ENCODE measurements around the gene AHRR. TPM values are rescaled to one million over a fixed set of nuclear protein-coding genes. Genes with fewer than 3 reads are reported as not detected.
A peak's percentile ranks its signal among the peaks of the same experiment; 100 is the strongest.

The AHRR gene
- total and polyA plus RNA-seq, 9 of the 15 experiments (the other 6 are each of a cell fraction or from before 2014, with no cell fraction given): 0.06 to 1.6 (median 0.75) TPM; not detected in 1

DNA sequence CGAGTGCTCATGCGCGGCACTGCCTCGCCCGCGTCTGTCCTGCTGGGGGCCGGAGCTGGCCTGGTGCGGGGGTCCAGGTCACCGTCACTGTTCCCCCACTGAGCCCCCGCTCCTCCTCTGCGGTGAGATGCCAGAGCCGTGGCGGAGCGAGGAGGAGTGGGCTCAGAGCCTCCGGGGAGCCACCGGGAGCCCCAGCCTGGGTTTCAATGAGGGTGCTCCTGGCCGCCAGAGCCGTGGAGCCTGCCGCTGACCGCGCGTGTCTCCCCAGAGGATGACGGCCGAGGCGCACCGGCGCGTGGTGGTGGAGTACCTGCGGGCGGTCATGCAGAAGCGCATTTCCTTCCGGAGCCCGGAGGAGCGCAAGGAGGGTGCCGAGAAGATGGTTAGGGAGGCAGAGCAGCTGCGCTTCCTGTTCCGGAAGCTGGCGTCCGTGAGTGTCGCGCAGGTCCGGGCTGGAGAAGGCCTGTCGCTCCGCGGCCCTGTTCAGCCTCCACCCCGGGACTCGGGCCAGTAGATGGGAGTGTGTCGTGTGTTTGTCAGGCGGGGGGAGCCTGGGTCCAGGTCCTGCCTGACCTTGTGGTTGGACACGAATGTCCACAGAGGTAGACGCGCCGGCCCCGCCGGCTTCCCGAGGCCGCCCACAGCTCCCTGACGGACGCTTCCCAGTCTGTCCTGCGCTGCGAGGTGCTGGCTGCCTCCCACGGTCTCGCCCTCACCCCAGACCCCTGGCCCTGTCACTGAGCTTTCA, 143.5 kb downstream of the AHRR start:
- Histone ChIP-seq H2AFZ (ENCODE audit: low read depth, low read length) (no peak overlapping the region), H3K9ac (ENCODE audit: insufficient read depth in 1 of 2, low read depth in 2 of 2, low read length in 2 of 2) (peak overlapping the region in 1 of 2 experiments; percentile 54; a peak in 1 of 4 replicates), H3K4me2 (ENCODE audit: insufficient read depth, low read length) (no peak overlapping the region), H3K79me2 (ENCODE audit: control insufficient read depth, insufficient read depth, low read length) (no peaks in the 10 kb centered on the region), H3K9me3 (replicated peaks; ENCODE audit: control insufficient read depth, insufficient read depth, low read depth, low read length) (no peaks in the 10 kb centered on the region), H3K4me1 (replicated peaks in 1 of 2; ENCODE audit: control insufficient read depth in 2 of 2, insufficient read depth in 2 of 2, low read length in 2 of 2) (peaks cover 0 to 32% of the 10 kb centered on the region in 2 experiments; a peak in 1 of 5 replicates), H3K27me3 (ENCODE audit: control insufficient read depth in 2 of 2, insufficient read depth in 2 of 2, low read length in 2 of 2) (no peaks in the 10 kb centered on the region), H3K27ac (ENCODE audit: extremely low read depth, low read depth, low read length) (no peak overlapping the region), H4K20me1 (replicated peaks; ENCODE audit: control insufficient read depth, insufficient read depth, low read length) (no peaks in the 10 kb centered on the region), H3K4me3 (no peak overlapping the region), H3K9me1 (ENCODE audit: control insufficient read depth, insufficient read depth, low read length) (no peaks in the 10 kb centered on the region), H3K36me3 (ENCODE audit: control insufficient read depth, insufficient read depth, low read length) (peaks cover 58% of the 10 kb centered on the region; the same call in 2 of the 3 replicates)
- no peak for ATAC-seq
- WGBS (ENCODE audit: insufficient coverage, low coverage, missing lambda C conversion rate): 93% methylated on average over 49 of the region's 63 CpGs
- POLR2A ChIA-PET: no interaction called here
- CTCF ChIA-PET (ENCODE audit: low intra/inter-chr PET ratio): no interaction called here
- no peak for TF ChIP-seq ZNF785 (CRISPR knock-in tag; IDR thresholded peaks at IDR 0.05)
- TF ChIP-seq, protein P1, sequence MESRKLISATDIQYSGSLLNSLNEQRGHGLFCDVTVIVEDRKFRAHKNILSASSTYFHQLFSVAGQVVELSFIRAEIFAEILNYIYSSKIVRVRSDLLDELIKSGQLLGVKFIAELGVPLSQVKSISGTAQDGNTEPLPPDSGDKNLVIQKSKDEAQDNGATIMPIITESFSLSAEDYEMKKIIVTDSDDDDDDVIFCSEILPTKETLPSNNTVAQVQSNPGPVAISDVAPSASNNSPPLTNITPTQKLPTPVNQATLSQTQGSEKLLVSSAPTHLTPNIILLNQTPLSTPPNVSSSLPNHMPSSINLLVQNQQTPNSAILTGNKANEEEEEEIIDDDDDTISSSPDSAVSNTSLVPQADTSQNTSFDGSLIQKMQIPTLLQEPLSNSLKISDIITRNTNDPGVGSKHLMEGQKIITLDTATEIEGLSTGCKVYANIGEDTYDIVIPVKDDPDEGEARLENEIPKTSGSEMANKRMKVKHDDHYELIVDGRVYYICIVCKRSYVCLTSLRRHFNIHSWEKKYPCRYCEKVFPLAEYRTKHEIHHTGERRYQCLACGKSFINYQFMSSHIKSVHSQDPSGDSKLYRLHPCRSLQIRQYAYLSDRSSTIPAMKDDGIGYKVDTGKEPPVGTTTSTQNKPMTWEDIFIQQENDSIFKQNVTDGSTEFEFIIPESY (CRISPR knock-in tag; IDR thresholded peaks at IDR 0.05): peak; percentile 96
- no peak for TF ChIP-seq KLF10 (CRISPR knock-in tag; IDR thresholded peaks at IDR 0.05)
- TF ChIP-seq SIN3A (IDR thresholded peaks at IDR 0.05; ENCODE audit: borderline replicate concordance in 2 of 2, control insufficient read depth in 1 of 2, low read depth in 2 of 2, low read length in 2 of 2): no peak
- peak; percentile 57 for TF ChIP-seq POLR2G (IDR thresholded peaks at IDR 0.05; ENCODE audit: low read depth, low read length)
- BruUV-seq (replicated peaks): no TSS peak
- in situ Hi-C loops (cut with MboI): no loop called here
- intact Hi-C loops (cut with micrococcal nuclease): no loop called here
- DNase-seq (ENCODE audit: extremely low read depth in 1 of 4, low spot score in 3 of 4): no peak
- no peak for FAIRE-seq
